Activated naive CD8-positive, alpha-beta T cell (primary cell): ENCODE measurements around the gene POLDIP2.

Experiments used
- H3K27ac Mint-ChIP-seq: one replicate; pipeline ENCODE4 v1.8.0; 2021; ENCODE audit warnings: mixed read lengths
- H3K27me3 Mint-ChIP-seq: one replicate; pipeline ENCODE4 v1.8.0; 2021; ENCODE audit warnings: mixed read lengths
- H3K36me3 Mint-ChIP-seq: one replicate; pipeline ENCODE4 v1.8.0; 2021; ENCODE audit warnings: mixed read lengths
- H3K4me1 Mint-ChIP-seq: one replicate; pipeline ENCODE4 v1.8.0; 2021; ENCODE audit warnings: low read depth, mixed read lengths
- H3K4me3 Mint-ChIP-seq: one replicate; pipeline ENCODE4 v1.8.0; 2021; ENCODE audit warnings: mild to moderate bottlenecking, mixed read lengths
- H3K9me3 Mint-ChIP-seq: one replicate; pipeline ENCODE4 v1.8.0; 2021; ENCODE audit warnings: low read depth, mixed read lengths

The POLDIP2 gene

DNA sequence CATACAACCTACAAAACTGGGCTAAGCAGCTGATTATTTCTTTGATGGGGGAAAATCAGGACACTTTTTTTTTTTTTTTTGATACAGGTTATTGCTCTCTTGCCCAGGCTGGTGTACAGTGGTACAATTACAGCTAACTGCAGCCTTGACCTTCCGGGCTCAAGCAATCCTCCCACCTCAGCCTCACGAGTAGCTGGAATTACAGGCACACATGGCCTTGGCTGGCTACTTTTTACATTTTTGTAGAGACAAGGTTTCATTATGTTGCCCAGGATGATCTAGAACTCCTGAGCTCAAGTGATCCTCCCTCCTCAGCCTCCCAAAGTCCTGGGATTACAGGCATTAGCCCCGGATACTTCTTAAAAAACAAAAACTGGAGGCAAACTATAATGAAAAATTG is 58.9 kb downstream of the POLDIP2 start:
- Mint-ChIP-seq H3K36me3 (no peaks in the 10 kb centered on the region), H3K27ac (no peak overlapping the region), H3K4me1 (peaks cover 10% of the 10 kb centered on the region), H3K27me3 (peaks cover 6% of the 10 kb centered on the region), H3K9me3 (no peaks in the 10 kb centered on the region), H3K4me3 (no peak overlapping the region)
